ENCODE data around the gene FUZ. TPM values are rescaled to one million over a fixed set of nuclear protein-coding genes. Genes with fewer than 3 reads are reported as not detected.
"Not testable (repeated sequence)": the region's sequence is repeated elsewhere in the genome, so short reads cannot be mapped to it uniquely, and the experiment has no call there.

Gene FUZ
- polyA plus RNA-seq, 1 donor from 2014 or later, result 35.4 TPM

DNA sequence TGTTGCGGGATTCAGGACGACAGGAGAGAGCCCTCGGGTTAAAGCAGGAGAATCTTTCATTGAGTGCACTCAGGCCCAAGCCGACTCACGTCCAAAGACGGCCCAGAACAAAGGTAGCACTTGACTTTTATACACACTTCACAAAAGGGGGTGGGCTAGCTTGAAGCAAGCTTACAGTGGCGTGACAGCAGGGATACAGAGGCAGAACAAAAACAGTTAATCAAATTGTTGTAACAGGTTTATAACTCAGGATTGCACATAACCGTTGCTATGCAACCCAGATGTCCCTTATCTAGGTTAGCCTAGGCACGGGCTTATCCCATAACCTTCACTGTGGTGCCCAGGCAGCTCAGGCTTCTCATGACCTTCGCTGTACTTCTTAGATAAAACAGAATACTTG, 7.0 kb upstream of the FUZ start:
- Histone ChIP-seq H3K27me3 (ENCODE audit: insufficient read depth, low read depth, low read length) (no peaks in the 10 kb centered on the region), H3F3A (ENCODE audit: insufficient read depth, low read length, poor library complexity, severe bottlenecking) (no peaks in the 10 kb centered on the region), H3K9me2 (ENCODE audit: insufficient read depth, low read length) (no peaks in the 10 kb centered on the region), H4K20me1 (ENCODE audit: insufficient read depth) (no peaks in the 10 kb centered on the region), H3K9ac (ENCODE audit: low read length) (no peak overlapping the region), H3K4me2 (ENCODE audit: low read length) (no peak overlapping the region), H3K79me2 (replicated peaks; ENCODE audit: insufficient read depth, low read length) (peaks cover 26% of the 10 kb centered on the region), H3K27ac (ENCODE audit: low read length) (no peak overlapping the region), H2AFZ (ENCODE audit: low read depth, low read length) (no peak overlapping the region), H3K36me3 (ENCODE audit: insufficient read depth, low read length) (no peaks in the 10 kb centered on the region), H3K4me3 (ENCODE audit: low read length) (no peak overlapping the region), H3K9me3 (ENCODE audit: low read length) (no peaks in the 10 kb centered on the region)
- TF ChIP-seq, protein P1, sequence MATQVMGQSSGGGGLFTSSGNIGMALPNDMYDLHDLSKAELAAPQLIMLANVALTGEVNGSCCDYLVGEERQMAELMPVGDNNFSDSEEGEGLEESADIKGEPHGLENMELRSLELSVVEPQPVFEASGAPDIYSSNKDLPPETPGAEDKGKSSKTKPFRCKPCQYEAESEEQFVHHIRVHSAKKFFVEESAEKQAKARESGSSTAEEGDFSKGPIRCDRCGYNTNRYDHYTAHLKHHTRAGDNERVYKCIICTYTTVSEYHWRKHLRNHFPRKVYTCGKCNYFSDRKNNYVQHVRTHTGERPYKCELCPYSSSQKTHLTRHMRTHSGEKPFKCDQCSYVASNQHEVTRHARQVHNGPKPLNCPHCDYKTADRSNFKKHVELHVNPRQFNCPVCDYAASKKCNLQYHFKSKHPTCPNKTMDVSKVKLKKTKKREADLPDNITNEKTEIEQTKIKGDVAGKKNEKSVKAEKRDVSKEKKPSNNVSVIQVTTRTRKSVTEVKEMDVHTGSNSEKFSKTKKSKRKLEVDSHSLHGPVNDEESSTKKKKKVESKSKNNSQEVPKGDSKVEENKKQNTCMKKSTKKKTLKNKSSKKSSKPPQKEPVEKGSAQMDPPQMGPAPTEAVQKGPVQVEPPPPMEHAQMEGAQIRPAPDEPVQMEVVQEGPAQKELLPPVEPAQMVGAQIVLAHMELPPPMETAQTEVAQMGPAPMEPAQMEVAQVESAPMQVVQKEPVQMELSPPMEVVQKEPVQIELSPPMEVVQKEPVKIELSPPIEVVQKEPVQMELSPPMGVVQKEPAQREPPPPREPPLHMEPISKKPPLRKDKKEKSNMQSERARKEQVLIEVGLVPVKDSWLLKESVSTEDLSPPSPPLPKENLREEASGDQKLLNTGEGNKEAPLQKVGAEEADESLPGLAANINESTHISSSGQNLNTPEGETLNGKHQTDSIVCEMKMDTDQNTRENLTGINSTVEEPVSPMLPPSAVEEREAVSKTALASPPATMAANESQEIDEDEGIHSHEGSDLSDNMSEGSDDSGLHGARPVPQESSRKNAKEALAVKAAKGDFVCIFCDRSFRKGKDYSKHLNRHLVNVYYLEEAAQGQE (IDR thresholded peaks at IDR 0.05; ENCODE audit: borderline replicate concordance), result no peak
- TF ChIP-seq RAD21 (conservative IDR thresholded peaks at IDR 0.05) (no peak), POLR2AphosphoS5 (IDR thresholded peaks at IDR 0.05) (no peak), SMC3 (conservative IDR thresholded peaks at IDR 0.05; ENCODE audit: poor library complexity) (no peak)
- TF ChIP-seq, protein P2, sequence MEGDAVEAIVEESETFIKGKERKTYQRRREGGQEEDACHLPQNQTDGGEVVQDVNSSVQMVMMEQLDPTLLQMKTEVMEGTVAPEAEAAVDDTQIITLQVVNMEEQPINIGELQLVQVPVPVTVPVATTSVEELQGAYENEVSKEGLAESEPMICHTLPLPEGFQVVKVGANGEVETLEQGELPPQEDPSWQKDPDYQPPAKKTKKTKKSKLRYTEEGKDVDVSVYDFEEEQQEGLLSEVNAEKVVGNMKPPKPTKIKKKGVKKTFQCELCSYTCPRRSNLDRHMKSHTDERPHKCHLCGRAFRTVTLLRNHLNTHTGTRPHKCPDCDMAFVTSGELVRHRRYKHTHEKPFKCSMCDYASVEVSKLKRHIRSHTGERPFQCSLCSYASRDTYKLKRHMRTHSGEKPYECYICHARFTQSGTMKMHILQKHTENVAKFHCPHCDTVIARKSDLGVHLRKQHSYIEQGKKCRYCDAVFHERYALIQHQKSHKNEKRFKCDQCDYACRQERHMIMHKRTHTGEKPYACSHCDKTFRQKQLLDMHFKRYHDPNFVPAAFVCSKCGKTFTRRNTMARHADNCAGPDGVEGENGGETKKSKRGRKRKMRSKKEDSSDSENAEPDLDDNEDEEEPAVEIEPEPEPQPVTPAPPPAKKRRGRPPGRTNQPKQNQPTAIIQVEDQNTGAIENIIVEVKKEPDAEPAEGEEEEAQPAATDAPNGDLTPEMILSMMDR (IDR thresholded peaks at IDR 0.05; ENCODE audit: poor library complexity, severe bottlenecking), result no peak

DNA sequence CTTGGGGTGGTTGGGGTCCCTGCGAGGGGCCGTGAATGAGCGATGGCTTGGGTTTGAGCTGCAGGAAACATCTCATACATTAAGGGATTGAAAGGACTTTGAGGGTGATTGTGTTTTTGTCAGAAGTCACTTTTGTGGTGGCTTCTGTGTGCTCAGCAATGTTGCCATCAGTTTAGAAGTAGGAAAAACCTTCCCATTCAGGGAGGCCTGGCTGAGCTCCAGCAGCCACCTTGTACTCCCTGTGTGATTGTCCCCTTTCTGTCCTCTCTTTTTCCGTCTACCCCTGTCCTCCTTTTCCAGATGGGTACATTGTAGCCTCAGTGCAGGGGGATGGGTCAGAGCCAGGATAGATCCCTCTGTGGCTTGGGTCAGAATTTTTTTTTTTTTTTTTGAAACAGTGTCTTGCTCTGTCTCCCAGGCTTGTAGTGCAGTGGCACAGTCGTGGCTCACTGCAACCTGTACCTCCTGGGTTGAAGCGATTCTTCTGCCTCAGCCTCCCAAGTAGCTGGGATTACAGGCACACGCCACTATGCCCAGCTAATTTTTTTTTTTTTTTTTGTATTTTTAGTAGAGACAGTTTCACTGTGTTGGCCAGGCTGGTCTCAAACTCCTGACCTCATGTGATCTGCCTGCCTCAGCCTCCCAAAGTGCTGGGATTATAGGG, 6.5 kb upstream of the FUZ start:
- not testable (repeated sequence) for H3K9me3 ChIP-seq (ENCODE audit: low read length); H2AFZ ChIP-seq (ENCODE audit: low read depth, low read length); H3F3A ChIP-seq (ENCODE audit: insufficient read depth, low read length, poor library complexity, severe bottlenecking); H3K9me2 ChIP-seq (ENCODE audit: insufficient read depth, low read length); H3K27ac ChIP-seq (ENCODE audit: low read length); H3K36me3 ChIP-seq (ENCODE audit: insufficient read depth, low read length); H4K20me1 ChIP-seq (ENCODE audit: insufficient read depth); H3K27me3 ChIP-seq (ENCODE audit: insufficient read depth, low read depth, low read length)
- H3K79me2 ChIP-seq (replicated peaks; ENCODE audit: insufficient read depth, low read length), result peaks cover 26% of the 10 kb centered on the region
- peak overlapping the region; percentile 82 for H3K4me2 ChIP-seq (ENCODE audit: low read length)
- H3K9ac ChIP-seq (ENCODE audit: low read length), result peak overlapping the region; percentile 89
- H3K4me3 ChIP-seq (ENCODE audit: low read length), result peak overlapping the region; percentile 97

DNA sequence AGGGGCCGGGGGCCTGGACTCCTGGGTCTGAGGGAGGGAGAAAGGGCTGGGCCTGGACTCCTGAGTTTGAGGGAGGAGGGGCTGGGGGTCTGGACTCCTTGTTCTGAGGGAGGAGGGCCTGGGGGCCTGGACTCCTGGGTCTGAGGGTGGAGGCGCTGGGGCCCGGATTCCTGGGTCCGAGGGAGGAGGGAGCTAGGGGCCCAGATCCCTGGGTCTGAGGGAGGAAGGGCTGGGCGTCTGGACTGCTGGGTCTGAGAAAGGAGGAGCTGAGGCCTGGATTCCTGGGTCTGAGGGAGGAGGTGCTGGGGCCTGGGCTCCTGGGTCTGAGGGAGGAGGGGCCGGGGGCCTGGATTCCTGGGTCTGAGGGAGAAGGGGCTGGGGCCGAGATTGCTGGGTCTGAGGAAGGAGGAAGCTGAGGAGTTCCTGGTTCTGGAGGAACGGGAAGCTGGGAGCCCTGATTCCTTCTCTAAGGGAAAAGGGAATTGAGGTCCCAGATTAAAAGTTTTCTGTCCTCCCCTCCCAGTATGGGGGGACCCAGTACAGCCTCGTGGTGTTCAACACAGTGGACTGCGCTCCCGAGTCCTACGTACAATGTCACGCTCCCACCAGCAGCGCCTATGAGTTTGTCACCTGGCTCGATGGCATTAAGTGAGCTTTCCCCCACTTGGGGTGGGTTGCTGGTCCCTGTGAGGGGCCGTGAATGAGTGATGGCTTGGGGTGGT, 5.7 kb upstream of the FUZ start:
- H3K9me2 ChIP-seq (ENCODE audit: insufficient read depth, low read length), result no peaks in the 10 kb centered on the region
- peaks cover 22% of the 10 kb centered on the region for H3K79me2 ChIP-seq (replicated peaks; ENCODE audit: insufficient read depth, low read length)
- H3K9me3 ChIP-seq (ENCODE audit: low read length), result no peaks in the 10 kb centered on the region
- no peaks in the 10 kb centered on the region for H3K36me3 ChIP-seq (ENCODE audit: insufficient read depth, low read length)
- peak overlapping the region; percentile 89 for H3K9ac ChIP-seq (ENCODE audit: low read length)
- H3K27me3 ChIP-seq (ENCODE audit: insufficient read depth, low read depth, low read length), result no peaks in the 10 kb centered on the region
- H3F3A ChIP-seq (ENCODE audit: insufficient read depth, low read length, poor library complexity, severe bottlenecking), result no peaks in the 10 kb centered on the region
- H3K4me3 ChIP-seq (ENCODE audit: low read length), result peak overlapping the region; percentile 97
- no peak overlapping the region for H2AFZ ChIP-seq (ENCODE audit: low read depth, low read length)
- H4K20me1 ChIP-seq (ENCODE audit: insufficient read depth), result no peaks in the 10 kb centered on the region
- TF ChIP-seq MXI1 (conservative IDR thresholded peaks at IDR 0.05; ENCODE audit: poor library complexity, severe bottlenecking), result no peak
- TF ChIP-seq RAD21 (conservative IDR thresholded peaks at IDR 0.05), result no peak
- TF ChIP-seq, protein P1 (IDR thresholded peaks at IDR 0.05; ENCODE audit: borderline replicate concordance), result no peak
- no peak for TF ChIP-seq POLR2AphosphoS5 (IDR thresholded peaks at IDR 0.05)
- TF ChIP-seq EZH2 (IDR thresholded peaks at IDR 0.05; ENCODE audit: borderline replicate concordance, insufficient read depth, low read length, poor library complexity, severe bottlenecking), result no peak
- no peak for TF ChIP-seq SMC3 (conservative IDR thresholded peaks at IDR 0.05; ENCODE audit: poor library complexity)
- TF ChIP-seq EP300 (conservative IDR thresholded peaks at IDR 0.05; ENCODE audit: poor library complexity, severe bottlenecking), result no peak
- TF ChIP-seq, protein P2 (IDR thresholded peaks at IDR 0.05; ENCODE audit: poor library complexity, severe bottlenecking), result no peak
- no peak for TF ChIP-seq TAF1 (IDR thresholded peaks at IDR 0.05; ENCODE audit: low read depth)
- H3K27ac ChIP-seq (ENCODE audit: low read length), result peak overlapping the region; percentile 96
- peak overlapping the region; percentile 82 for H3K4me2 ChIP-seq (ENCODE audit: low read length)

All from neural cell (in vitro differentiated cells).